Putamen (tissue), 1 donor: ENCODE data around the gene MRPL1.

ENCODE experiments used
- DNase-seq: peaks from one replicate; pipeline ENCODE4 v3.0.0-alpha.2; 2016; ENCODE audit warnings: low spot score

MRPL1 gene

GRCh38 chr4:77862478-77863216 is at the start of gene MRPL1:
Gene MRPL1 (plus strand): TSS chr4:77862830. CDS start chr4:77862849, 19 bp downstream.
- DNase-seq, result peak; percentile 95

- DNase-seq, result no peak
Measured at GRCh38 chr4:77815636-77816035, 47.0 kb upstream of the MRPL1 start.

- DNase-seq, result no peak
Measured at GRCh38 chr4:77816546-77816945, 46.1 kb upstream of the MRPL1 start.

DNA sequence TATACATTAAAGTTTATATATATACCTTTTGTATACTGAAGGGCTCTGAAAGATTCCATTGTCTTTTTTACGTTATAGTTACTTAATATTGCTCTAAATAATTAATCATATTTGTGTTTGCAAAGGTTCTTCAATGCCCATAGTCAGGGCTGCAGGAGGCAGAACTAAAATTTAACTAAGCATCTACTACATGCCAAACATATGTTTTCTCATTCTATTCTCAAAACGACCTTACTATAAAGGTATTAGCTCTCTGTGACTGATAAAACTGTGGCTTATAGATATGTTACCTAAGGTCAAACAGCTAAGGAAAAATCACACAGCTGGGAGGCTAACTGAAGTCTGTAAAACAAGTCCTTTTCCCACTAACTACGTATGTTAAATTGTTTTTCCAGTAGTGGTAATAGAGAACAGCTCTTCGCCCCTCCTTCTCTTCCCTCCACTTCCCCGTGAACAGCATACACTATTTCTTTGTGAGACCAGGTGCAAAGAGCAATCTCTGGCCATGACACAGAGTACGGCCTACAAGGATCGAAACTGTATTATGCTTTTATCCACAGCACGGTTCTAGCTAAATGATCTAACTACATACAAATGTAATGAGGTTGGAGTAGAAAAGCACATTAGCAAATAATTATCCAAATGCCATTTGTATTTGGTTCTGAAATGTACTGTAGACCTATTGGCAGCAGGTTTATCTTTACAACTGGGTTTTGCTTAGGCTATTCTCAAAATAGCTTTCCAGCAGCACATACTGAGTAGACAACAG is 45.1 kb upstream of the MRPL1 start:
- no peak for DNase-seq

GRCh38 chr4:77818073-77818601 is 44.5 kb upstream of the MRPL1 start:
- DNase-seq, result peak; percentile 85

DNA sequence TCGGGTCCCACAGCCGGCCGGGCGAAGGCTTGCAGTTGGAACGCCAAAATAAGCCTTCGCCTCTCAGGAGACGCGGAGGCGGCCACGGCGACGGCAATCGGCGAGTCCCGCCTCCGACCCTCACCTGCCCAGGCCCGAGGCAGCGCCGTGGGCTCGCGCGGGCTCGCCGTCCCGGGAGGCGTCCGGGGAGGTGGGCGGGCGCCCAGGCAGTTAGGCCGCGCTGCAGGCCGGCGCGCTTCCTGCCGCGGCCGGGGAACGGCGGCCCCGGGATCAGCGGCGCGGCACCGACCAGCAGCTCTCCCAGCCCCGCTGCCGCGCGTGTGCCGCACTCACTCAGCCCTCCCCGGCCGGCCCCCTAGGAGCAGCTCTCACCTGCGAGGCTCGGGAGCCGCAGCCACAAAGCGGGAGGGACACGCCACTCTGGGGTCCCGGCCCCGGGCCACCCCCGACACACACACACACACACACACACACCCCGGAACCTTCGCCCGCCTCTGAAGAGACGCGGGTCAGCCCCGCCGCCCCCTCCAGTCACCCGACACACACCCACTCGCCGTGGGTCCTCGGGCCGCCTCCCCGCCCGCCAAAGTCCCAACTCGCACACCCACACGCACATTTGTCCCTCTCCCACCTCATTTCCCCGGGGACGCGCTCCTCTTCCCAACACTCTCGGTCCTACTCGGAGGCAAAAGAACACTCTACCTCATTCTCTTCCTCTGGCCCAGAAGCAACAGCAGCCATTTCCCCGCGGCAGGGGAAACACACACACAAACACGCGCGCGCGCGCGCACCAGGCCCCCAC is 43.8 kb upstream of the MRPL1 start, which contains the start of gene CNOT6L:
CNOT6L (minus strand) TSS at position 767 of the 802 bp plus-strand sequence; CDS start at position 707, 60 bp downstream.
- DNase-seq, result peak; percentile 66

- no peak for DNase-seq
Measured at GRCh38 chr4:77819404-77819842, 43.2 kb upstream of the MRPL1 start.

DNA sequence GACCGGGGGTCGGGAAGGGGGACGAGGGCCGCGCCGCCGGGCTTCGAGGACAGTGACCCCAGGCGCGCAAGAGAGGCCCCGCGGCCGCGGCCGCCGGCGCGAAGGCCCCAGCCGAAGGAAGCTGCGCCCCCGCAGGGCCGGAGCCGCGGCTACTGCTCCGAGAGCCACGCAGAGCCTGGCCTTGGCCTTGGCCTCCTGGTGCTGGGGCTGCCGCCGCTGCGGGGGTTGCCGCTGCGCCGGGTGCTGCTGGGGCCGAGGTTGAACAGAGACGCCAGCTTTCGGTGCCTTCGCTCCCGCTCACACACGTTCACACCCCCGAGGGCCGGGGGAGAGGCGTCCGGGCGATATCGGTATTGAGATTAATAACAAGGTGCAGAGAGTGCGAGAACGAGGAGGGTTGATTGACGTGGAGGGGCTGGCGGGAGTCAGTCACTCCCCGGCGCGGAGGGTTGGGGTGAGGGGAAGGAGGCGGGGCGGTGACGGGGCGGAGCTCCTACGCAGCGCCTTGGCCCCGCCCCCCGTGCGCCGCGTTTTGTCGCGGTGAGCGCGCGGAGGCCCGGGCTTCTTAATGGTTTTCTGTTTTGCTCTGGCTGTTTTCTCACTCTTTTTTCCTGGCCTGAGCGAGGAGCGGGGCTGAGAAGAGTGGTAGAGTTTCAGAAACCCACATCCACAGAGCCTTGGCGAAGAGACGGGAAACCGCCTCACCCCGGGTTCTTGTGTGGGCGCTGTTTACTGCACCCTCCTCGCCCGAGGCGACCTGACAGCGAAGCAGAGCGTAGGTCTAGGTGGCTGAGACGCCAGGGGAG is 42.6 kb upstream of the MRPL1 start:
- DNase-seq, result peak; percentile 95

GRCh38 chr4:77820649-77821561 is 41.7 kb upstream of the MRPL1 start:
- DNase-seq, result peak; percentile 17

DNA sequence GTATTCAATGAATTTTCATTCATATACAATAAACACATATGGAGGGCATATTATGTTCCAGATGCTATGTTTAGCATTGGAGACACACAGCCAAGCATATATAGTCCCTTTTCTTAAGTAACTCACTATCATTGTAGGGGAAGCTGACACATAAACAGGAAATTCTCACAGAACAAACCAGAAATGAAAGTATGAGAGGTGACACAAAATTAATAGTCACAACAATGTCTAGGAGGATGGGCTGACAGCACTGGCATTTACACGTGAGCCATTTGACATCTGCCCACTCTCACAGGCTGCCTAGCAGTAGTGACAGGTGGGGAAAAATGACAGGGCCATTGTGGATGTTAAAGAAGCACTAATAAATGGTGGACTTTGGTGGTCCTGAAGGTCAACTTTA is 40.9 kb upstream of the MRPL1 start:
- no peak for DNase-seq

DNA sequence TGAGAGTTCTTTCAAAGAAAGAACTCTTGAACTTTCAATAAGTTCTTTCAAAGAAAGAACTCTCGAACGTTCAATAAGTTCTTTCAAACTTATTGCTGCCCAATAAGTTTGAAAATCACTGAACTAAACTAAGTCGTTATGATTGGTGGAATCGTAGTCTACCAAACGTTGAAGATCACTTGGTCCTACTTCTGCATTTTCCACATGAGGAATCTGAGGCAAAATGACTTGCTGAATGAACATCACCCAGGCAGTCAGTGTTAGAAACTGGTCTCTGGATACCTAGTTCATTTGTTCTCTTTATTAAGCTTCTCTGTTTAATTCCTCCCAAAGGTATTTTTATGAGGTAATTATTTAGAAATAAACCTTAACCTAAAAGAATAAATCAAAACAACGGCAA is 36.4 kb upstream of the MRPL1 start:
- DNase-seq, result no peak

GRCh38 chr4:77827343-77827742 is 35.3 kb upstream of the MRPL1 start:
- DNase-seq, result no peak

- no peak for DNase-seq
Measured at GRCh38 chr4:77833126-77833724, 29.4 kb upstream of the MRPL1 start.

DNA sequence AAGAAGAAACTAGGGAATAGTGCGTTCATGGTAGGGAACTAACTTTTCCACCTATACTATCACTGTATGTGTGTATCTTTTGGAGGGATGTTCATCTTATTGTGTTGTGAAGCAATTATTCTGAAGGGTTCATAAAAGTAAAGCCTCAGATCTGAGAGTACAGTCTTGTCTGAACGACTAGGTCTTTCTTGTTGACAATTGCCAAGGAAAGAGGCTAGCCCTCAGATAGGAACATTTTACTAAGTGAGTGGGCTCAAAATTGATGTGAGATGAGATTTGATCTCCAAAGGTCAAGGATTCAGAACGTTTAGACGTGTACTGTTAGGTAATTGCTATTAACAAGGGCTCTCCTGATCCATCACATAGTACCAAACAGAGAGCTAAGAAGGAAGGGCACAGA is 28.2 kb upstream of the MRPL1 start:
- DNase-seq, result no peak

DNA sequence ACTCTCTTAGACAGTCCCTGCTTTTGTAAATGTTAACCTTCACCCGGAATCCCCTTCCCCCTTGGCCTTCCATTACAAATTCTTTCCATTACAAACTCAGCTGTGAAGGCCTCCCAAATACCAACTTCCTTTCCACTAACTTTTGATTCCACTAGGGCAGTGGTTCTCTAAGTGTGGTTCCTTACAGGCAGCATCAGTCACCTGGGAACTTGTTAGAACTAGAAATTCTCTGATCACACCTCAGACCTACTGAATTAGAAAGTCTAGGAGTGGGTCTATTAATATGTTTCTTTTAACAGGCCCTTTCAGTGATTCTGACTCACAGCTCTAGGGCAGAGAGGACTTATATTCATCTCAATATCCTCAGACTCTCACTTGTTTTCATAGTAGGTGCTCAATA is 19.0 kb upstream of the MRPL1 start:
- no peak for DNase-seq

GRCh38 chr4:77844363-77844762 is 18.3 kb upstream of the MRPL1 start:
- no peak for DNase-seq

GRCh38 chr4:77845400-77845799 is 17.2 kb upstream of the MRPL1 start:
- no peak for DNase-seq

DNA sequence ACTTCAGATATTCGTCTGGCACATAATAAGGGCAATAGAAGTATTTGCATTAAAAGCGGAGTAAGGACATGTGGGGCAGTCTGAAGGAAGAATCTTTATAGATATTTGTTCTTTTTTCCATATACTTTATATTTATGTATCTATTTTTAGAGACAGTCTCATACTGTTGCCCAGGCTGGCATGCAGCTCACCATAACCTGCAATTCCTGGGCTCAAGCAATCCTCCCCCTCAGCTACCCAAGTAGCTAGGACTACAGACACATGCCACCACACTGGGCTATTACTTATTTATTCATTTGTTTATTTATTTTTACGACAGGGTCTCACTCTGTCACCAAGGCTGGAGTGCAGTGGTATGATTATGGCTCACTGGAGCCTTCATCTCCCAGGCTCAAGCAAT is 16.7 kb upstream of the MRPL1 start:
- no peak for DNase-seq

DNA sequence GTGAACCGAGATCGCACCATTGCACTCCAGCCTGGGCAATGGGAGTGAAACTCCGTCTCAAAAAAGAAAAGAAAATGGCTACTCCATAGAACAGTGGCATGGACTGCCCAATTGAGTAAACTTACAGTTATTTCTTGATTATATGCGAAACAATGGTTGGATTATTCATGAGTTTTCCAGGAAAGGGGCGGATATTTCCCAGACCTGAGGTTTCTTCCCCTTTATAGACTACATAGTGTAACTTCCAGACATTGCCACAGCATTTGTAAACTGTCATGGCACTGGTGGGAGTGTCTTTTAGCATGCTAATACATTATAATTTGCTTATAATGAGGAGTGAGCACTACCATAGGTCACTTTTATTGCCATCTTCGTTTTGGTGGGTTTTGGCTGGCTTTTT is 14.1 kb upstream of the MRPL1 start:
- DNase-seq, result no peak
